Smooth muscle cell (in vitro differentiated cells): ENCODE data around the gene KCNJ4. TPM values are rescaled to one million over a fixed set of nuclear protein-coding genes. Genes with fewer than 3 reads are reported as not detected.

Experiments used
- DNase-seq: peaks from one replicate; lab custom pipeline; 2025; ENCODE audit not compliant: unreplicated experiment; lab: John Stamatoyannopoulos, UW
- H2AFZ ChIP-seq: fragments of 200-600 bp; sonication (generic); 2 replicates; pipeline ENCODE4 v1.6.0; 2016; ENCODE audit warnings: antibody characterized with exemption, low read depth, mild to moderate bottlenecking
- H3F3A ChIP-seq: fragments of 200-600 bp; sonication (generic); 2 replicates; pipeline ENCODE4 v1.6.0; 2017; ENCODE audit warnings: antibody characterized with exemption, low read depth
- H3K27ac ChIP-seq: fragments of 200-600 bp; sonication (generic); 2 replicates; pipeline ENCODE4 v1.5.1; 2016; ENCODE audit warnings: low read depth, mild to moderate bottlenecking
- H3K27me3 ChIP-seq: fragments of 200-600 bp; sonication (generic); 2 replicates; pipeline ENCODE4 v1.6.1; 2016; ENCODE audit warnings: low read depth, mild to moderate bottlenecking
- H3K36me3 ChIP-seq: fragments of 200-600 bp; sonication (generic); 2 replicates; pipeline ENCODE4 v1.5.1; 2016; ENCODE audit warnings: low read depth
- H3K4me1 ChIP-seq: fragments of 200-600 bp; sonication (generic); 2 replicates; pipeline ENCODE4 v1.5.1; 2016; ENCODE audit warnings: low read depth
- H3K4me2 ChIP-seq: fragments of 200-600 bp; sonication (generic); 2 replicates; pipeline ENCODE4 v1.6.0; 2016; ENCODE audit warnings: mild to moderate bottlenecking
- H3K4me3 ChIP-seq: fragments of 200-600 bp; sonication (generic); 2 replicates; pipeline ENCODE4 v1.5.1; 2016; ENCODE audit warnings: mild to moderate bottlenecking
- H3K79me2 ChIP-seq: fragments of 200-600 bp; sonication (generic); 2 replicates; pipeline ENCODE4 v1.6.0; 2016; ENCODE audit warnings: low read depth, mild to moderate bottlenecking
- H3K9ac ChIP-seq: fragments of 200-600 bp; sonication (generic); 2 replicates; pipeline ENCODE4 v1.6.0; 2016; ENCODE audit warnings: low read depth
- H3K9me3 ChIP-seq: fragments of 200-600 bp; sonication (generic); replicated peaks from 2 replicates; pipeline ENCODE4 v1.5.1; 2016; ENCODE audit warnings: low read depth
- H4K20me1 ChIP-seq: fragments of 200-600 bp; sonication (generic); 2 replicates; pipeline ENCODE4 v1.6.0; 2016; ENCODE audit warnings: low read depth
- CTCF ChIP-seq: fragments of 200-600 bp; sonication (generic); IDR thresholded peaks from 2 replicates; pipeline ENCODE4 v1.5.1; 2017; ENCODE audit warnings: borderline replicate concordance, mild to moderate bottlenecking, antibody characterized with exemption; ENCODE audit not compliant: insufficient read depth, poor library complexity, severe bottlenecking
- WGBS: methylation state at CpG from one replicate; pipeline ENCODE4 v1.1.7; 2016; ENCODE audit warnings: low lambda C conversion rate; 5-methylcytosine and 5-hydroxymethylcytosine counted together
- polyA plus RNA-seq: library from polyadenylated mRNA; unstranded; fragments of >200 nt; fragmentation: Nextera tagmentation; extraction: Ambion mirVana; gene quantifications from 2 replicates; pipeline ENCODE4 v1.2.1, GENCODE V29; 2016
- total RNA-seq: library from RNA; depleted of rRNA; stranded (reverse); fragments of >200 nt; gene quantifications from 2 replicates; pipeline ENCODE4 v1.2.3, GENCODE V29; 2014

The KCNJ4 gene
- total and polyA plus RNA-seq, 2 experiments from 2014 or later, result not detected

- Histone ChIP-seq H3K4me3 (no peak overlapping the region), H3K4me1 (no peaks in the 10 kb centered on the region), H3K36me3 (no peaks in the 10 kb centered on the region), H3K79me2 (no peaks in the 10 kb centered on the region), H4K20me1 (no peaks in the 10 kb centered on the region), H3K27me3 (no peaks in the 10 kb centered on the region), H2AFZ (no peak overlapping the region), H3K9me3 (no peaks in the 10 kb centered on the region), H3F3A (no peaks in the 10 kb centered on the region), H3K9ac (no peak overlapping the region), H3K27ac (no peak overlapping the region), H3K4me2 (no peak overlapping the region)
- TF ChIP-seq CTCF, result no peak
- WGBS, result 91% methylated on average over 17 of the region's 18 CpGs
- no peak for DNase-seq
These were observed 38.3 kb downstream of the KCNJ4 start for GRCh38 chr22:38416621-38417251.

GRCh38 chr22:38415561-38416321 is 39.3 kb downstream of the KCNJ4 start:
- H3K9ac ChIP-seq, result no peak overlapping the region
- no peak overlapping the region for H2AFZ ChIP-seq
- no peaks in the 10 kb centered on the region for H3K27me3 ChIP-seq
- DNase-seq, result no peak
- no peaks in the 10 kb centered on the region for H3K36me3 ChIP-seq
- no peak for TF ChIP-seq CTCF
- no peaks in the 10 kb centered on the region for H3K4me1 ChIP-seq
- H3F3A ChIP-seq, result no peaks in the 10 kb centered on the region
- 81% methylated on average over 22 of the region's 22 CpGs for WGBS
- no peaks in the 10 kb centered on the region for H4K20me1 ChIP-seq
- H3K4me2 ChIP-seq, result no peak overlapping the region
- no peak overlapping the region for H3K27ac ChIP-seq
- H3K4me3 ChIP-seq, result no peak overlapping the region
- no peaks in the 10 kb centered on the region for H3K79me2 ChIP-seq
- no peaks in the 10 kb centered on the region for H3K9me3 ChIP-seq

DNA sequence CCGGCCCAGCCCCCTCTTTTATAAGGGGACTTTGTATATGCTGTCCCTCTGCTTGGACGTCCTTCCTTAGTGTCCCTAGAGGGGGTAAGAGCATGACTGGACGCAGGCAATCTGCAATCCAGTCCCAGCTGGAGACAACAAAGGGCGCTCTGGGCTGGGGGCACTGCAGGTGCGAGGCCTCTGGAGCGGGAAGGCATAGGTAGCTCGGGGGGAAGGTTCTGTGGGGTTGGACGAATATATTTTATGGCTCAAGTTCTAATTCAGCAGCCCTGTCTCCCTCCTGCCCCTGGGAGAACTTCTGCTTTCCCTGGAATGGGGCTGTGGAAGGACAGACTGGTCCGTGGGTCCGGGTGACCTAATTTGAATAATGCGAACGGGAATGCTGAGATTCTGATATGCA is 40.0 kb downstream of the KCNJ4 start:
- no peaks in the 10 kb centered on the region for H4K20me1 ChIP-seq
- H3F3A ChIP-seq, result no peaks in the 10 kb centered on the region
- no peaks in the 10 kb centered on the region for H3K79me2 ChIP-seq
- no peak for DNase-seq
- H3K4me3 ChIP-seq, result no peak overlapping the region
- 83% methylated on average over 12 of the region's 12 CpGs for WGBS
- no peaks in the 10 kb centered on the region for H3K4me1 ChIP-seq
- no peaks in the 10 kb centered on the region for H3K27me3 ChIP-seq
- no peak overlapping the region for H2AFZ ChIP-seq
- no peak overlapping the region for H3K27ac ChIP-seq
- no peaks in the 10 kb centered on the region for H3K36me3 ChIP-seq
- H3K9me3 ChIP-seq, result no peaks in the 10 kb centered on the region
- H3K4me2 ChIP-seq, result no peak overlapping the region
- no peak overlapping the region for H3K9ac ChIP-seq
- TF ChIP-seq CTCF, result no peak

- Histone ChIP-seq H3K4me2 (no peak overlapping the region), H3F3A (no peaks in the 10 kb centered on the region), H3K9ac (no peak overlapping the region), H3K4me1 (no peaks in the 10 kb centered on the region), H3K27ac (no peak overlapping the region), H3K79me2 (no peaks in the 10 kb centered on the region), H3K9me3 (no peaks in the 10 kb centered on the region), H3K4me3 (no peak overlapping the region), H3K36me3 (no peaks in the 10 kb centered on the region), H3K27me3 (no peaks in the 10 kb centered on the region), H2AFZ (no peak overlapping the region), H4K20me1 (no peaks in the 10 kb centered on the region)
- no peak for TF ChIP-seq CTCF
- no peak for DNase-seq
- WGBS, result 99% methylated on average over 7 of the region's 7 CpGs
These were observed 41.0 kb downstream of the KCNJ4 start for GRCh38 chr22:38414009-38414395.
